ENCODE results near the gene FXR2.

Gene FXR2

GRCh38 chr17:7586673-7587419 lies 27.9 kb downstream of the FXR2 start:
- Histone ChIP-seq H3K27ac (ENCODE audit: low read length) (peak overlapping the region; percentile 56), H3K9me3 (ENCODE audit: control insufficient read depth in 1 of 2, low read length in 2 of 2) (no peaks in the 10 kb centered on the region), H3K27me3 (ENCODE audit: low read depth, low read length) (no peaks in the 10 kb centered on the region), H3K4me1 (ENCODE audit: control insufficient read depth in 1 of 2, insufficient read depth in 2 of 2, low read length in 2 of 2) (peaks cover 3 to 50% of the 10 kb centered on the region in 2 donors), H3K4me3 (ENCODE audit: low read depth in 1 of 2, low read length in 2 of 2) (no peak overlapping the region), H3K36me3 (ENCODE audit: control insufficient read depth in 1 of 2, insufficient read depth in 2 of 2, low read length in 2 of 2) (peaks cover 15 to 23% of the 10 kb centered on the region in 2 donors)

- Histone ChIP-seq H3K27ac (ENCODE audit: low read length) (peak within 1 kb of the TSS; percentile 98), H3K9me3 (ENCODE audit: control insufficient read depth in 1 of 2, low read length in 2 of 2) (no peaks in the 10 kb centered on the region), H3K27me3 (ENCODE audit: low read depth, low read length) (no peaks in the 10 kb centered on the region), H3K36me3 (ENCODE audit: control insufficient read depth in 1 of 2, insufficient read depth in 2 of 2, low read length in 2 of 2) (peaks cover 9 to 17% of the 10 kb centered on the region in 2 donors), H3K4me1 (ENCODE audit: control insufficient read depth in 1 of 2, insufficient read depth in 2 of 2, low read length in 2 of 2) (peaks cover 11 to 68% of the 10 kb centered on the region in 2 donors), H3K4me3 (ENCODE audit: low read depth in 1 of 2, low read length in 2 of 2) (peak within 1 kb of the TSS; percentile 74 to 90)
These were observed 31.2 kb downstream of the FXR2 start, which contains the start of gene MPDU1 for GRCh38 chr17:7583253-7584109. Gene MPDU1, plus strand, starts transcription at chr17:7583852. Its CDS starts 11 bp downstream, at chr17:7583863.

GRCh38 chr17:7582396-7583252 lies 32.1 kb downstream of the FXR2 start:
- Histone ChIP-seq H3K4me3 (ENCODE audit: low read depth in 1 of 2, low read length in 2 of 2) (peak overlapping the region; percentile 74 to 90), H3K9me3 (ENCODE audit: control insufficient read depth in 1 of 2, low read length in 2 of 2) (no peaks in the 10 kb centered on the region), H3K4me1 (ENCODE audit: control insufficient read depth in 1 of 2, insufficient read depth in 2 of 2, low read length in 2 of 2) (peaks cover 11 to 61% of the 10 kb centered on the region in 2 donors), H3K27ac (ENCODE audit: low read length) (peak overlapping the region; percentile 98), H3K27me3 (ENCODE audit: low read depth, low read length) (no peaks in the 10 kb centered on the region), H3K36me3 (ENCODE audit: control insufficient read depth in 1 of 2, insufficient read depth in 2 of 2, low read length in 2 of 2) (peaks cover 15 to 23% of the 10 kb centered on the region in 2 donors)

GRCh38 chr17:7580604-7581575 lies 33.8 kb downstream of the FXR2 start:
- peaks cover 23 to 34% of the 10 kb centered on the region in 2 donors for H3K36me3 ChIP-seq (ENCODE audit: control insufficient read depth in 1 of 2, insufficient read depth in 2 of 2, low read length in 2 of 2)
- H3K4me3 ChIP-seq (ENCODE audit: low read depth in 1 of 2, low read length in 2 of 2), result peak overlapping the region; percentile 49 to 67
- H3K27me3 ChIP-seq (ENCODE audit: low read depth, low read length), result no peaks in the 10 kb centered on the region
- H3K27ac ChIP-seq (ENCODE audit: low read length), result peak overlapping the region; percentile 95
- no peaks in the 10 kb centered on the region for H3K9me3 ChIP-seq (ENCODE audit: control insufficient read depth in 1 of 2, low read length in 2 of 2)
- H3K4me1 ChIP-seq (ENCODE audit: control insufficient read depth in 1 of 2, insufficient read depth in 2 of 2, low read length in 2 of 2), result peaks cover 11 to 65% of the 10 kb centered on the region in 2 donors

GRCh38 chr17:7579834-7580603 lies 34.7 kb downstream of the FXR2 start:
- Histone ChIP-seq H3K36me3 (ENCODE audit: control insufficient read depth in 1 of 2, insufficient read depth in 2 of 2, low read length in 2 of 2) (peaks cover 30 to 42% of the 10 kb centered on the region in 2 donors), H3K4me3 (ENCODE audit: low read depth in 1 of 2, low read length in 2 of 2) (peak overlapping the region; percentile 49 to 67), H3K27me3 (ENCODE audit: low read depth, low read length) (no peaks in the 10 kb centered on the region), H3K27ac (ENCODE audit: low read length) (peak overlapping the region; percentile 95), H3K4me1 (ENCODE audit: control insufficient read depth in 1 of 2, insufficient read depth in 2 of 2, low read length in 2 of 2) (peaks cover 12 to 68% of the 10 kb centered on the region in 2 donors), H3K9me3 (ENCODE audit: control insufficient read depth in 1 of 2, low read length in 2 of 2) (no peaks in the 10 kb centered on the region)

GRCh38 chr17:7579001-7579833 lies 35.5 kb downstream of the FXR2 start, which contains the start of gene CD68:
Gene CD68, plus strand, starts transcription at chr17:7579638. Its CDS starts 40 bp downstream, at chr17:7579678.
- Histone ChIP-seq H3K4me3 (ENCODE audit: low read depth in 1 of 2, low read length in 2 of 2) (peak within 1 kb of the TSS; percentile 49 to 67), H3K36me3 (ENCODE audit: control insufficient read depth in 1 of 2, insufficient read depth in 2 of 2, low read length in 2 of 2) (peaks cover 38 to 50% of the 10 kb centered on the region in 2 donors), H3K9me3 (ENCODE audit: control insufficient read depth in 1 of 2, low read length in 2 of 2) (no peaks in the 10 kb centered on the region), H3K27me3 (ENCODE audit: low read depth, low read length) (no peaks in the 10 kb centered on the region), H3K27ac (ENCODE audit: low read length) (peak within 1 kb of the TSS; percentile 95), H3K4me1 (ENCODE audit: control insufficient read depth in 1 of 2, insufficient read depth in 2 of 2, low read length in 2 of 2) (peaks cover 20 to 68% of the 10 kb centered on the region in 2 donors)

- Histone ChIP-seq H3K4me3 (ENCODE audit: low read depth in 1 of 2, low read length in 2 of 2) (no peak overlapping the region), H3K27me3 (ENCODE audit: low read depth, low read length) (no peaks in the 10 kb centered on the region), H3K4me1 (ENCODE audit: control insufficient read depth in 1 of 2, insufficient read depth in 2 of 2, low read length in 2 of 2) (peaks cover 22 to 64% of the 10 kb centered on the region in 2 donors), H3K9me3 (ENCODE audit: control insufficient read depth in 1 of 2, low read length in 2 of 2) (no peaks in the 10 kb centered on the region), H3K27ac (ENCODE audit: low read length) (no peak overlapping the region), H3K36me3 (ENCODE audit: control insufficient read depth in 1 of 2, insufficient read depth in 2 of 2, low read length in 2 of 2) (peaks cover 41 to 56% of the 10 kb centered on the region in 2 donors)
These were observed 37.1 kb downstream of the FXR2 start for GRCh38 chr17:7577327-7578199.

GRCh38 chr17:7576432-7576937 lies 38.2 kb downstream of the FXR2 start:
- Histone ChIP-seq H3K9me3 (ENCODE audit: control insufficient read depth in 1 of 2, low read length in 2 of 2) (no peaks in the 10 kb centered on the region), H3K27ac (ENCODE audit: low read length) (no peak overlapping the region), H3K36me3 (ENCODE audit: control insufficient read depth in 1 of 2, insufficient read depth in 2 of 2, low read length in 2 of 2) (peaks cover 41 to 57% of the 10 kb centered on the region in 2 donors), H3K4me1 (ENCODE audit: control insufficient read depth in 1 of 2, insufficient read depth in 2 of 2, low read length in 2 of 2) (peaks cover 19 to 58% of the 10 kb centered on the region in 2 donors), H3K4me3 (ENCODE audit: low read depth in 1 of 2, low read length in 2 of 2) (no peak overlapping the region), H3K27me3 (ENCODE audit: low read depth, low read length) (no peaks in the 10 kb centered on the region)

Measured in muscle layer of duodenum (tissue), 2 donors.